Subcutaneous abdominal adipose tissue (tissue), 5 donors: ENCODE measurements around the gene POLK.
"Not testable (repeated sequence)": the region's sequence is repeated elsewhere in the genome, so short reads cannot be mapped to it uniquely, and the experiment has no call there.

ENCODE experiments used
- H3K27ac ChIP-seq: one replicate; pipeline ENCODE4 v1.7.0; 2013; ENCODE audit warnings: low read depth, mild to moderate bottlenecking, inconsistent platforms, low read length, moderate library complexity
- H3K27me3 ChIP-seq, 5 donors: one replicate each; pipeline ENCODE4 v1.7.0; 2013; ENCODE audit warnings: low read length in 5 of 5, inconsistent platforms in 1 of 5; ENCODE audit not compliant: control insufficient read depth in 5 of 5, insufficient read depth in 4 of 5
- H3K36me3 ChIP-seq, 5 donors: one replicate each; pipeline ENCODE4 v1.7.0; 2013; ENCODE audit warnings: low read length in 5 of 5; ENCODE audit not compliant: control insufficient read depth in 5 of 5, insufficient read depth in 5 of 5
- H3K4me1 ChIP-seq, 5 donors: one replicate each; pipeline ENCODE4 v1.7.0; 2013; ENCODE audit warnings: low read length in 5 of 5, mild to moderate bottlenecking in 3 of 5, moderate library complexity in 1 of 5; ENCODE audit not compliant: control insufficient read depth in 5 of 5, insufficient read depth in 5 of 5
- H3K4me3 ChIP-seq, 5 donors: one replicate each; pipeline ENCODE4 v1.7.0; 2013; ENCODE audit warnings: low read length in 5 of 5, low read depth in 1 of 5
- H3K9ac ChIP-seq, 5 donors: one replicate each; pipeline ENCODE4 v1.7.0; 2013; ENCODE audit warnings: low read length in 5 of 5, mild to moderate bottlenecking in 4 of 5, moderate library complexity in 3 of 5
- H3K9me3 ChIP-seq, 5 donors: one replicate each; pipeline ENCODE4 v1.7.0; 2013; ENCODE audit warnings: low read length in 5 of 5; ENCODE audit not compliant: control insufficient read depth in 5 of 5
- donor health status: healthy.
- donor health status: healthy.
- donor health status: healthy.
- donor health status: healthy.
- donor health status: healthy.

Gene POLK

DNA sequence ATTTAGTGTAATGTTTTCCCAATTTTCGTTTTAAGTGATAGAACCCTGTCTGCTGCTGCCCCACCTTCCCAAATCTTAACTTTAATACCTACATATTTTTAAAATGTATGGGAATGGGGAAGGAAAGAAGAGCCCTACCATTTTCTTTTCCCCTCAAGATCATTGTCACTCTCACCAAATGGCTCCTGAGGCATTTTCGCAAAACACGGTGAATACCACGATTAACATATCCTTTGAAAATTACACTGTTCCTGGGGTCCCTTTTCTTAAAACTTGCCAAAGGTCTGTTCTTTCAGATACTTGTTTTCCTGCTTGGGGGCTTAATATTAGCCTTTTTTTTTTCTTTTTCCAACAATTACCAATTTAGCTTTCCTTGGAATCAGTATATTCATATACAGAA is 36.3 kb upstream of the POLK start:
- H3K27me3 ChIP-seq, result no peaks in the 10 kb centered on the region
- no peak overlapping the region for H3K27ac ChIP-seq
- no peak overlapping the region for H3K9ac ChIP-seq
- H3K9me3 ChIP-seq, result peaks cover 0 to 8% (median 4%) of the 10 kb centered on the region in 5 donors
- H3K36me3 ChIP-seq, result peaks cover 0 to 3% (median 0%) of the 10 kb centered on the region in 5 donors
- no peak overlapping the region for H3K4me3 ChIP-seq
- H3K4me1 ChIP-seq, result no peaks in the 10 kb centered on the region

DNA sequence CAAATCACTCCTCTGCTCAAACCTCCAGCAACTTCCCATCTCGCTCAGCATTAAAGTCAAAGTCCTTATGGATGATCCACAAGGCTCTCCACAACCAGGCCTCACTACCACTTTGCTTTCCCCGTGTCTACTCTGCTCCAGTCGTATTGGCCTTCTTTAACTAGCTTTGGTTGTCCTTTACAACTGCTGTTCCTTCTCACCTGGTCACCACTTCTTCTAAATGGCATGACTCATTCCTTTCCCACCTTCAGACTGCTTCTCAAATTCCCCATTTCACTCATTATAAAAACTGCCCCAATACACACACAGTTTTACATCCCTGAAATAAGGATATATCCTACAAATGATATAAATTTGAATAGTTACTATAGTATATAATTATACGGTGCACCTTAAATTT is 30.7 kb upstream of the POLK start:
- Histone ChIP-seq H3K27me3 (no peaks in the 10 kb centered on the region), H3K9ac (no peak overlapping the region), H3K4me3 (no peak overlapping the region), H3K27ac (no peak overlapping the region), H3K4me1 (peaks cover 0 to 10% (median 7%) of the 10 kb centered on the region in 5 donors), H3K9me3 (peaks cover 0 to 8% (median 0%) of the 10 kb centered on the region in 5 donors), H3K36me3 (peaks cover 0 to 3% (median 0%) of the 10 kb centered on the region in 5 donors)

DNA sequence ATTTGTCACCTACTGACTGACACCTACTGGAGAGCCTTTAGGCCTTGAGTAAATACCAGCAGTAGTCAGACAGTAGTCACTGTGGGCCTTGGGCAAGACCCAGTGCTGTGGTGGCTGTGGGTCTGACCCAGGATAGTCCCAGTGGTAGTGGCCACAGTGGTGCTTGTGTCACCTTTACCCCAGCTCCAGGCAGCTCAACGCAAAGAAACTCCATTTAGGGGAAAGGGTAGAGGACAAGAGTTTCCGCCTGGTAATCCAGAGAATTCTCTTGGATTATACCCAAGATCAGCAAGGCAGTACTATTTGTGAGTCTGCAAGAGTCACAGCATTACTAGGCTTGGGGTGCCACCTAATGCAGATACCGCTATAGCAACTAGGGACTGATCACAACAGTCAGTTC is 29.2 kb upstream of the POLK start:
- Histone ChIP-seq H3K4me3 (peak overlapping the region in 1 of 5 donors; percentile 3), H3K4me1 (peaks cover 0 to 10% (median 7%) of the 10 kb centered on the region in 5 donors), H3K27ac (no peak overlapping the region), H3K27me3 (no peaks in the 10 kb centered on the region), H3K36me3 (peaks cover 0 to 3% (median 0%) of the 10 kb centered on the region in 5 donors), H3K9me3 (peaks cover 0 to 11% (median 3%) of the 10 kb centered on the region in 5 donors), H3K9ac (no peak overlapping the region)

DNA sequence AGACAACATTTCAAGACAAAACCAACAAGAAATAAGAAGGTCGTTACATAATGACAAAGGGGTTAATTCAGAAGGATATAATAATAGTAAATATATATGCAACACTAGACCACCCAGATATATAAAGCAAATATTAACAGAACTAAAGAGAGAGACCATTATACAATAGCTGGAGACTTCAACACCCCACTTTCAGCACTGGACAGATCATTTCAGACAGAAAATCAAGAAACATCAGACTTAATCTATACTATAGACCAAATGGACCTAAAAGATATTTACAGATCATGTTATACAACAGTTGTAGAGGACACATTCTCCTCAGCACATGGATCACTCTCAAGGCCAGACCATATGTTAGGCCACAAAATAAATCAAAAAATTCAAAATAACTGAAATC is 27.1 kb upstream of the POLK start:
- Histone ChIP-seq H3K4me3 (no peak overlapping the region), H3K9ac (no peak overlapping the region), H3K9me3 (peaks cover 0 to 11% (median 6%) of the 10 kb centered on the region in 5 donors), H3K4me1 (peaks cover 0 to 10% (median 7%) of the 10 kb centered on the region in 5 donors), H3K27me3 (no peaks in the 10 kb centered on the region), H3K27ac (no peak overlapping the region), H3K36me3 (peaks cover 0 to under 1% (median 0%) of the 10 kb centered on the region in 5 donors)

DNA sequence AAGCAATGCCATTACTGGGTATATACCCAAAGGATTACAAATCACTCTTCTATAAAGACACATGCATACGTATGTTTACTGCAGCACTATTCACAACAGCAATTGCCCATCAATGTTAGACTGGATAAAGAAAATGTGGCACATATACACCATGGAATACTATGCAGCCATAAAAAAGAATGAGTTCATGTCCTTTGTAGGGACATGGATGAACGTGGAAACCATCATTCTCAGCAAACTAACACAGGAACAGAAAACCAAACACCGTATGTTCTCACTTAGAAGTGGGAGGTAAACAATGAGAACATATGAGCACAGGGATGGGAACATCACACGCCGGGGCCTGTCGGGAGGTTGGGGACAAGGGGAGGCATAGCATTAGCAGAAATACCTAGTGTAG is 21.8 kb upstream of the POLK start:
- not testable (repeated sequence) for H3K9ac ChIP-seq, H3K27me3 ChIP-seq, H3K4me3 ChIP-seq, H3K4me1 ChIP-seq, H3K27ac ChIP-seq
- peaks cover 2 to 12% (median 6%) of the 10 kb centered on the region in 5 donors for H3K9me3 ChIP-seq
- H3K36me3 ChIP-seq, result peaks cover 9 to 12% (median 10%) of the 10 kb centered on the region in 5 donors

DNA sequence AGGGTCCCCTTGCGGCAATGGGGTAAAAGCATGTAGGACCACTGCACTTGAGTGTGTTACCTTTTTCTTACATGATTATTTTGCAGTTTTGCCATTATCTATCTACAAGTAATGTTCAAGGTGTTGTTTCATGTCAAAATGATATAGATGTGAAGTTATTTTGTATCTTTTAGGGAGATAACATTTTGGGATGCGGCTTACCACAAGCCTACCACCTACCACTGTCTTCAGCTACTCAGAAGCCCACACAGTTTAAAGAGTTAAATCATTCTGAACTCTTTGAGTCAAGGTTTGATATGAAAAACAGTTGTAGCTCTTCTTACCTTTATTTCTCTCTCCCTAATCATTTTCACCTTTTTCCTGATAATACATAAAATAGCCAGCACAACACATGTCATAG is 20.1 kb upstream of the POLK start:
- peaks cover 9 to 17% (median 11%) of the 10 kb centered on the region in 5 donors for H3K36me3 ChIP-seq
- H3K27ac ChIP-seq, result no peak overlapping the region
- no peak overlapping the region for H3K9ac ChIP-seq
- peaks cover 0 to 11% (median 6%) of the 10 kb centered on the region in 5 donors for H3K9me3 ChIP-seq
- H3K4me1 ChIP-seq, result no peaks in the 10 kb centered on the region
- H3K27me3 ChIP-seq, result no peaks in the 10 kb centered on the region
- no peak overlapping the region for H3K4me3 ChIP-seq

DNA sequence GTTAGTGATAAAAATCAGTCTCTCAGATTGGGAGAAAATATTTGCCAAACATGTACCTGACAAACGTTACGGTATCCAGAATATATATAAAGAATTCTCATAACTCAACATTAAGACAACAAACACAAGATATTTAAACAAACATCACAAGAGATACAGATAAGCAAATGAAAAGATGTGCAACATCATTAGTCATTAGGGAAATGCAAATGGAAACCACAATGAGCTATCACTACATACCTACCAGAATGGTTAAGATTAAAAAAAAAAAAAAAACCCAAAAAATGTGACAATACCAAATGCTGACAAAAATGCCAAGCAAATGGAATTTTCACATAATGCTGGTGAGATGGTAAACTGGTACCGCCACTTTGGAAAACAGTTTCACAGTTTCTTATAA is 15.7 kb upstream of the POLK start:
- Histone ChIP-seq H3K36me3 (peaks cover 15 to 29% (median 21%) of the 10 kb centered on the region in 5 donors), H3K4me1 (no peaks in the 10 kb centered on the region), H3K27me3 (no peaks in the 10 kb centered on the region), H3K9ac (no peak overlapping the region), H3K27ac (no peak overlapping the region), H3K9me3 (no peaks in the 10 kb centered on the region), H3K4me3 (no peak overlapping the region)

DNA sequence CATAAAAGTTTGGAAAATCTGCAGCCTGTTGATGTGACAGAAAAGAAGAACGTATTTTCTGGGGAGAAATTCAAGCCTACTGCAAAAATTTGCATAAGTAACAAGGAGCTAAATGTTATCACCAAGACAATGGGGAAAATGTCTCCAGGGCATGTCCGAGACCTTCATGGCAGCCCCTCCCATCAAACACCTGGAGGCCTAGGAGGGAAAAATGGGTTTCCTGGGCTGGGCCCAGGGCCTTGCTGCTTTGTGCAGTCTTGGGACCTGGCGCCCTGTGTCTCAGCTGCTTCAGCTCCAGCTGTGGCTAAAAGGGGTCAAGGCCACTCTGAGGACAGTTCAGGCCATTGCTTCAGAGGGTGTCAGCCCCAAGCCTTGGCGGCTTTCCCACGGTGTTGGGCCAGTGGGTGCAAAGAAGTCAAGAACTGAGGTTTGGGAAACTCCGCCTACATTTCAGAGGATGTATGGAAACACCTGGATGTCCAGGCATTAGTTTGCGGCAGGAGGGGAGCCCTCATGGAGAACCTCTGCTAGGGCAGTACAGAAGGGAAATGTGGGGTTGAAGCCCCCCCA is 13.4 kb upstream of the POLK start:
- H3K4me1 ChIP-seq, result no peaks in the 10 kb centered on the region
- no peak overlapping the region for H3K9ac ChIP-seq
- H3K27ac ChIP-seq, result no peak overlapping the region
- H3K27me3 ChIP-seq, result no peaks in the 10 kb centered on the region
- H3K36me3 ChIP-seq, result peaks cover 5 to 19% (median 13%) of the 10 kb centered on the region in 5 donors
- no peak overlapping the region for H3K4me3 ChIP-seq
- no peaks in the 10 kb centered on the region for H3K9me3 ChIP-seq

DNA sequence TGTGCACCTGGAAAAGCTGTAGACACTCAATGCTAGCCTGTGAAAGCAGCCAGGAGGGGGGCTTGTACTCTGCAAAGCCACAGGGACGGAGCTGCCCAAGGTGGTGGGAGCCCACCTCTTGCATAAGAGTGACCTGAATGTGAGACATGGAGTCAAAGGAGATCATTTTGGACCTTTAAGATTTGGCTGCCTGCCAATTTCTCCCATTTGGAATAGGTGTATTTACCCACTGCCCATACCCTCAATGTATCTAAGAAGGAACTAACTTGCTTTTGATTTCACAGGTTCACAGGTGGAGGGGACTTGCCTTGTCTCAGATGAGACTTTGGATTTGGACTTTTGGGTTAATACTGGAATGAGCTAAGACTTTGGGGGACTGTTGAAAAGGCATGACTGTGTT is 12.8 kb upstream of the POLK start:
- not testable (repeated sequence) for H3K27ac ChIP-seq, H3K4me1 ChIP-seq, H3K4me3 ChIP-seq, H3K9ac ChIP-seq, H3K9me3 ChIP-seq, H3K27me3 ChIP-seq
- peaks cover 5 to 19% (median 13%) of the 10 kb centered on the region in 5 donors for H3K36me3 ChIP-seq

DNA sequence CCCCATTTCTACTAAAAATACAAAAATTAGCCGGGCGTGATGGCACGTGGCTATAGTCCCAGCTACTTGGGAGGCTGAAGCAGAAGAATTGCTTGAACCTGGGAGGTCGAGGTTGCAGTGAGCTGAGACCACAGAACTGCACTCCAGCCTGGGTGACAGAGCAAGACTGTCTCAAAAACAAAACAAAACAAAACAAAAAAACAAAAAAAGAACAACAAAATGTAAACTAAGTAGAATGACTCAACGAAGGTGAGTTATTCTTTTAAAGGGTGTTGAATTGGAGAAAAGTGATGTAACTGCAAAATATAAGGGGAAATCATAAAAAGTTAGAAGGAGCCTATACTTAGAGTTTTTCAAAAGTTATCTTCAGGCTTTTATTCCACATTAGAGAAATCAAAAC is 6.6 kb upstream of the POLK start:
- H3K9ac ChIP-seq, H3K9me3 ChIP-seq, H3K27me3 ChIP-seq, H3K36me3 ChIP-seq, H3K27ac ChIP-seq, H3K4me3 ChIP-seq: not testable (repeated sequence)
- H3K4me1 ChIP-seq, result peaks cover 0 to 19% (median 16%) of the 10 kb centered on the region in 5 donors
